Testis (tissue), 3 donors: ENCODE results near the gene DLX4. TPM values are rescaled to one million over a fixed set of nuclear protein-coding genes. Genes with fewer than 3 reads are reported as not detected.

ENCODE experiments used
- DNase-seq: peaks from one replicate; pipeline ENCODE4 v3.0.0-alpha.2; 2019
- H3K27ac ChIP-seq, 2 donors: fragments of 200-600 bp; sonication (generic); one replicate each; pipeline ENCODE4 v1.5.1; 2019
- H3K27me3 ChIP-seq: fragments of 200-600 bp; sonication (generic); one replicate; pipeline ENCODE4 v1.5.1; 2019
- H3K36me3 ChIP-seq: fragments of 200-600 bp; sonication (generic); one replicate; pipeline ENCODE4 v1.5.1; 2017; ENCODE audit warnings: low read depth; ENCODE audit errors: missing control alignments
- H3K4me1 ChIP-seq: fragments of 200-600 bp; sonication (generic); one replicate; pipeline ENCODE4 v1.5.1; 2019
- H3K4me3 ChIP-seq, 2 donors: fragments of 200-600 bp; sonication (generic); one replicate each; pipeline ENCODE4 v1.5.1; 2017 to 2019
- H3K9me3 ChIP-seq: fragments of 200-600 bp; sonication (generic); one replicate; pipeline ENCODE4 v1.5.1; 2017
- POLR2A ChIP-seq: fragments of 450-650 bp; IDR thresholded peaks from one replicate; pipeline ENCODE4 v1.6.1; 2017; ENCODE audit warnings: antibody characterized with exemption, mild to moderate bottlenecking, moderate library complexity
- WGBS, 2 donors: methylation state at CpG; one replicate each; pipeline ENCODE4 v1.1.5; 2018; 5-methylcytosine and 5-hydroxymethylcytosine counted together
- intact Hi-C: fragments of 100-400 bp; cut with DNase I; formaldehyde crosslinking; loops from one replicate; pipeline ENCODE4 v1.15.1; 2023; ENCODE audit warnings: low total_unique reads
- polyA plus RNA-seq: library from polyadenylated mRNA; stranded (reverse); fragments of 350-450 nt; fragmentation: Illumina TruSeq; extraction: RNeasy Lipid Tissue Mini Kit (QIAGEN cat#74804); gene quantifications from one replicate; pipeline ENCODE4 v1.2.3, GENCODE V29; 2014; ENCODE audit warnings: low read depth, low replicate concordance; ENCODE audit not compliant: insufficient read depth
- total RNA-seq, 2 donors: library from RNA; depleted of rRNA; stranded (reverse); fragments of >200 nt; gene quantifications; one replicate each; pipeline ENCODE4 v1.2.3, GENCODE V29; 2016
- TF ChIP-seq, protein P1 (sequence below), 3 experiments: fragments of 450-650 bp in 2 of 3; fragments of 200-600 bp in 1 of 3; sonication (generic) in 1 of 3; IDR thresholded peaks; one replicate each; pipeline ENCODE4 v1.5.1; 2016 to 2019; ENCODE audit warnings: antibody characterized with exemption in 3 of 3, mild to moderate bottlenecking in 2 of 3, moderate library complexity in 1 of 3

Gene DLX4
- total and polyA plus RNA-seq, 3 donors from 2014 or later, result 0.30 to 1.2 (median 0.37) TPM

DNA sequence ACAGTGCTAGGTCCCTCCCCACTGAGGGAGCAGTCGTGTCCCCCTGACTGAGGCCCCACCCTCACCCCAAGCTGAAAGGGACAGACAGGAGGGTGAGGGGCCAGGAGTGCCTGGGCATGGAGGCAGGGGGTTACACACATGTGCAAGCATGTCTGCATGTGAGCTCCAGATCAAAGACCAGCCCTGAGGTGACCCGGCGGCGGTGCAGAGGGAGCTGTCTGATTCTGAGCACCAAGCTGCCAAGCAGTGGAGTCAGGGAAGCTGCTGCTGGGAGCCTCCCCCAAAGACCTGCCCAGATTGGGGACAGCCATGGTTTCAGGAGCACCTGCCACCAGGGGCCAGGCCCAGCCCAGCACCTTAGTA, 20.5 kb downstream of the DLX4 start:
- Histone ChIP-seq H3K27ac (no peak overlapping the region), H3K27me3 (no peaks in the 10 kb centered on the region), H3K4me1 (peaks cover 3% of the 10 kb centered on the region), H3K9me3 (no peaks in the 10 kb centered on the region), H3K4me3 (no peak overlapping the region), H3K36me3 (no peaks in the 10 kb centered on the region)
- no peak for DNase-seq
- 84 to 100% methylated on average over 1 to 4 of the region's 4 CpGs for WGBS, 2 donors
- TF ChIP-seq, protein P1, sequence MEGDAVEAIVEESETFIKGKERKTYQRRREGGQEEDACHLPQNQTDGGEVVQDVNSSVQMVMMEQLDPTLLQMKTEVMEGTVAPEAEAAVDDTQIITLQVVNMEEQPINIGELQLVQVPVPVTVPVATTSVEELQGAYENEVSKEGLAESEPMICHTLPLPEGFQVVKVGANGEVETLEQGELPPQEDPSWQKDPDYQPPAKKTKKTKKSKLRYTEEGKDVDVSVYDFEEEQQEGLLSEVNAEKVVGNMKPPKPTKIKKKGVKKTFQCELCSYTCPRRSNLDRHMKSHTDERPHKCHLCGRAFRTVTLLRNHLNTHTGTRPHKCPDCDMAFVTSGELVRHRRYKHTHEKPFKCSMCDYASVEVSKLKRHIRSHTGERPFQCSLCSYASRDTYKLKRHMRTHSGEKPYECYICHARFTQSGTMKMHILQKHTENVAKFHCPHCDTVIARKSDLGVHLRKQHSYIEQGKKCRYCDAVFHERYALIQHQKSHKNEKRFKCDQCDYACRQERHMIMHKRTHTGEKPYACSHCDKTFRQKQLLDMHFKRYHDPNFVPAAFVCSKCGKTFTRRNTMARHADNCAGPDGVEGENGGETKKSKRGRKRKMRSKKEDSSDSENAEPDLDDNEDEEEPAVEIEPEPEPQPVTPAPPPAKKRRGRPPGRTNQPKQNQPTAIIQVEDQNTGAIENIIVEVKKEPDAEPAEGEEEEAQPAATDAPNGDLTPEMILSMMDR (IDR thresholded peaks at IDR 0.05), result no peak
- intact Hi-C loops, result no loop called here

DNA sequence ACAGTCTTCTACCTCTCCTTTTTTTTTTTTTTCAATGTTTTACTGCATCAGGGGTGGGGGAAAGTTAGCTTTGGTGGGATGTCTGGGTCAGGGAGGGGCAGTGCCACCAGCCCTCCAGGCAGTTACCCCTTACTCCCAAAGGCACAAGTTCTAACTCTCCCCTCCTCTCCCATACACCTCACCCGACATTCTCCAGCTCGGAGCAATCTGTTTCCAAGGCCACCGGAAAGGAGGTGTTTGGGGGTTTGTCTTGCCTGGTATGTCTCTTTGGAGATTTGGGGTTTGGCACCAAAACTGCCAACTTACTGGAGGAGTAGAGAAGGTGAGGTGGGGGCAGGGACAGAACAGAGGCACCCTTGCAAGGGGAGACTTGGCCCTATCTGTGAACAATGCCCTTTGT, 21.3 kb downstream of the DLX4 start:
- Histone ChIP-seq H3K27me3 (no peaks in the 10 kb centered on the region), H3K4me1 (peaks cover 10% of the 10 kb centered on the region), H3K36me3 (no peaks in the 10 kb centered on the region), H3K27ac (no peak overlapping the region), H3K4me3 (no peak overlapping the region), H3K9me3 (no peaks in the 10 kb centered on the region)
- 48 to 71% methylated on average over 3 of the region's 3 CpGs for WGBS, 2 donors
- TF ChIP-seq, protein P1 (IDR thresholded peaks at IDR 0.05), result no peak
- no peak for TF ChIP-seq POLR2A
- no peak for DNase-seq
- intact Hi-C loops, result no loop called here

DNA sequence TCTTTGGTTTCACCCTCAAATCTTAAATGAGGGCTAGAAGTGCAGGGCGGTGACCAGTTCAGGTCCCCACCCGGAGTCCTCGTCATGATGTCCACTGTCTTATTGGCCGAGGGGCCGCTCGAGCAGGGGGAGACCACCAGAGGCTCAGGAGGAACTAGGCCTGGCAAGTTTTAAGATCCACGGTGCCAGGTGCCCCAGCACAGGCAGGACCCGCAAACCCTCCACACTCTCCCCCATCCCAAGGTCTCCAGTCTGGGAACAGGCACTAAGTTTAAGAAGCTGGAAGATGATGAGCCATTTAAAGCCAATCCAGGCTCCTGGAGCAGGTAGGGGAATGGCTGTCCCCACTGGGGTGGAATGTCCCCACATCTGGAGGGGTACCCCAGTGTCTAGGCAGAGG, 21.9 kb downstream of the DLX4 start:
- Histone ChIP-seq H3K36me3 (no peaks in the 10 kb centered on the region), H3K27me3 (no peaks in the 10 kb centered on the region), H3K27ac (no peak overlapping the region), H3K9me3 (no peaks in the 10 kb centered on the region), H3K4me1 (peaks cover 10% of the 10 kb centered on the region), H3K4me3 (no peak overlapping the region)
- WGBS, 2 donors, result 60 to 86% methylated on average over 8 of the region's 8 CpGs
- no peak for TF ChIP-seq POLR2A
- no peak for DNase-seq
- intact Hi-C loops, result no loop called here

DNA sequence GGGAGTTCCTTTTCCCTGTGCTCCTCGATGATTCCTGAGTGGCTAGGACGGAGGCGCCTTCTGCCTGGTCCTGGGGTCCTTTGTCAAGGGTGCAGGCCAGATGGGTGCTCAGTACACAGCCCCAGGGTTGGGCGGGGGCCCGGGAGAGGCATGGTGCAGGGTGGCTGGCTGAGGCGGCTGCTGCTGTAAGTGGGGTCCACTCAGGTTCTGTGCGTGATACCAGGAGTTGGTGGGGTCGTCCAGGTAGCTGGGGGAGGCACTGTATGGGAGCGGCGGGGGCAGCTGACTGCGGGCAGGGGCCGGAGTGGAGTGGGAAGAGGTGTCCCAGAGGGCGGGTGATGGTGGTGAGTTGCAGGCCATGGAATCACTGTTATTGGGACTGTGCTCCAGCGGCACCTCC, 22.4 kb downstream of the DLX4 start:
- intact Hi-C loops, result no loop called here
- H3K27me3 ChIP-seq, result no peaks in the 10 kb centered on the region
- DNase-seq, result no peak
- H3K9me3 ChIP-seq, result no peaks in the 10 kb centered on the region
- no peak overlapping the region for H3K27ac ChIP-seq
- peaks cover 10% of the 10 kb centered on the region for H3K4me1 ChIP-seq
- 79 to 84% methylated on average over 14 of the region's 14 CpGs for WGBS, 2 donors
- no peaks in the 10 kb centered on the region for H3K36me3 ChIP-seq
- no peak overlapping the region for H3K4me3 ChIP-seq
- TF ChIP-seq, protein P1 (IDR thresholded peaks at IDR 0.05), result no peak
- no peak for TF ChIP-seq POLR2A

DNA sequence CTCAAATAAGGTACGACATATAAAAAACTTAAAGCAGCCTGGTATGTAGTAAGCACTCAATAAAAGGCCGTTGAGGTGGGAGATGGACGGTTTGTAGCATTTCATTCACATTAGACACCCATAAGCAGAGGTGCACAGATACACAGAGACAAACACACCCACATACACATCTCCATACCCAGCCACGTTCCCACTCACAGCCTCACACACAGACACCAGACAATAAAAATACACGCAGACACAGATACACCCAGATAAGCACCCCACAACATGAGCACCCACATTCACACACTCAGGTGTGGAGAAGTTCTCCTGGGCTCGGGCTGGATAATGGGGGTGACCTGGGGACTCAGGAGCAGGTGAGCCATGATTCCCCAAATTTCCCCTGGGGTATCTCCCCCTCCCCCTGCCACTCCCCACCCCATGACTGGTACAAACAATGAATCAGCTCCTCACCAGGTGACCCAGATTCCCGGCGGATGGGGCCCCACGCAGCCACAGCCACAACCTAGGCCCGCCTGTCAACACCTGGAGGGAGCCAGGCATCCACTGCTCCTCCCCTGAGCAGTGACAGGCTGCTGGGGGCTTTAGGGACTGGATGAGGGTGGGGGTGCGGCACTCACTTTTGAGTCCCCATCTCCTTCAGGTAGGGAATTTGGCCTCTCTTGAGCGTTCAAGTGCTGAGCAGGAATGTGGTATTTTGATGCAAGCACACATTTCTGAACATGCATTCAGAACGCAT, 23.4 kb downstream of the DLX4 start:
- no peak for DNase-seq
- Histone ChIP-seq H3K9me3 (no peaks in the 10 kb centered on the region), H3K36me3 (no peaks in the 10 kb centered on the region), H3K4me1 (peaks cover 17% of the 10 kb centered on the region), H3K27ac (no peak overlapping the region), H3K27me3 (no peaks in the 10 kb centered on the region), H3K4me3 (no peak overlapping the region)
- TF ChIP-seq, protein P1 (IDR thresholded peaks at IDR 0.05), result no peak
- TF ChIP-seq POLR2A, result no peak
- 79% methylated on average over 12 to 13 of the region's 13 CpGs for WGBS, 2 donors
- intact Hi-C loops, result no loop called here
